Stimulated activated naive CD8-positive, alpha-beta T cell treated with anti-CD3 and anti-CD28 coated beads, Interleukin-15, amount 100 ng/mL, for 72 hours (primary cell): ENCODE measurements around the gene DRICH1.
"Not testable (repeated sequence)": the region's sequence is repeated elsewhere in the genome, so short reads cannot be mapped to it uniquely, and the experiment has no call there.

Experiments
- ATAC-seq: fragments of 150-1000 bp; cut with Tn5 transposase; 2 replicates; pipeline ENCODE4 v1.10.0; 2021; ENCODE audit warnings: mild to moderate bottlenecking, moderate library complexity
- DNase-seq, 2 donors: peaks; one replicate each; pipeline ENCODE4 v3.0.0; 2021 to 2022
- H3K27ac Mint-ChIP-seq, 2 donors: one replicate each; pipeline ENCODE4 v1.8.0; 2022; ENCODE audit warnings: mild to moderate bottlenecking in 2 of 2, mixed read lengths in 2 of 2, moderate library complexity in 2 of 2
- H3K27me3 Mint-ChIP-seq: one replicate; pipeline ENCODE4 v1.8.0; 2022; ENCODE audit warnings: mixed read lengths
- H3K4me1 Mint-ChIP-seq: one replicate; pipeline ENCODE4 v1.8.0; 2022; ENCODE audit warnings: mild to moderate bottlenecking, mixed read lengths
- H3K4me3 Mint-ChIP-seq, 2 donors: one replicate each; pipeline ENCODE4 v1.8.0; 2022; ENCODE audit warnings: mild to moderate bottlenecking in 2 of 2, mixed read lengths in 2 of 2, moderate library complexity in 1 of 2
- H3K9me3 Mint-ChIP-seq, 2 donors: one replicate each; pipeline ENCODE4 v1.8.0; 2022; ENCODE audit warnings: mixed read lengths in 2 of 2

DRICH1 gene

DNA sequence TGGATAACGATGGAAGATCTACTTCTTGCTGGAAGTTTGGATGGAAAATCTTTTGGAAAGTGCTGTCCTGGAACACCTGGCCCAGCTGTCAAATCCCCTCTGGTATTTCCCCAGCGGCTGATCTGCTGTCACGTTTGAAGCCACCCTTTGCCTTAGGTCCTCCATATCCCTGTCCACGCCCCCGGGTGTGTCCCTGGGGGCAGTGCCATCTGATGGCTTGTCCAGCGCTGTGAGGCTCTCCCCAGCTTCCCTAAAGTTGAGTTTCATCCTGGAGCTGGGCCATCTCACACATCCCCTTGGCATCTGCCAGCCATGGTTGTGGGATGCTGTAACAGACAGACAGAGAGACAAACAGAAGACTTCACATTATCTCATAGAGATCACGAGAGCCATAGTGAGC is 49.0 kb downstream of the DRICH1 start:
- no peak overlapping the region for H3K27ac Mint-ChIP-seq
- peaks cover 66% of the 10 kb centered on the region for H3K27me3 Mint-ChIP-seq
- H3K9me3 Mint-ChIP-seq, result no peaks in the 10 kb centered on the region
- ATAC-seq (no peak), DNase-seq (no peak)
- no peak overlapping the region for H3K4me3 Mint-ChIP-seq
- peaks cover 4% of the 10 kb centered on the region for H3K4me1 Mint-ChIP-seq

- H3K27me3 Mint-ChIP-seq, result peaks cover 83% of the 10 kb centered on the region
- no peak overlapping the region for H3K27ac Mint-ChIP-seq
- H3K4me1 Mint-ChIP-seq, result peaks cover 11% of the 10 kb centered on the region
- DNase-seq, result no peak
- H3K4me3 Mint-ChIP-seq, result no peak overlapping the region
- no peaks in the 10 kb centered on the region for H3K9me3 Mint-ChIP-seq
- no peak for ATAC-seq
Observed at GRCh38 chr22:23581260-23581650, 50.9 kb downstream of the DRICH1 start.

GRCh38 chr22:23580576-23581259 is 51.4 kb downstream of the DRICH1 start:
- Mint-ChIP-seq H3K4me3 (no peak overlapping the region), H3K27me3 (peaks cover 88% of the 10 kb centered on the region), H3K4me1 (peaks cover 11% of the 10 kb centered on the region), H3K27ac (no peak overlapping the region), H3K9me3 (no peaks in the 10 kb centered on the region)
- ATAC-seq (no peak), DNase-seq (no peak)

DNA sequence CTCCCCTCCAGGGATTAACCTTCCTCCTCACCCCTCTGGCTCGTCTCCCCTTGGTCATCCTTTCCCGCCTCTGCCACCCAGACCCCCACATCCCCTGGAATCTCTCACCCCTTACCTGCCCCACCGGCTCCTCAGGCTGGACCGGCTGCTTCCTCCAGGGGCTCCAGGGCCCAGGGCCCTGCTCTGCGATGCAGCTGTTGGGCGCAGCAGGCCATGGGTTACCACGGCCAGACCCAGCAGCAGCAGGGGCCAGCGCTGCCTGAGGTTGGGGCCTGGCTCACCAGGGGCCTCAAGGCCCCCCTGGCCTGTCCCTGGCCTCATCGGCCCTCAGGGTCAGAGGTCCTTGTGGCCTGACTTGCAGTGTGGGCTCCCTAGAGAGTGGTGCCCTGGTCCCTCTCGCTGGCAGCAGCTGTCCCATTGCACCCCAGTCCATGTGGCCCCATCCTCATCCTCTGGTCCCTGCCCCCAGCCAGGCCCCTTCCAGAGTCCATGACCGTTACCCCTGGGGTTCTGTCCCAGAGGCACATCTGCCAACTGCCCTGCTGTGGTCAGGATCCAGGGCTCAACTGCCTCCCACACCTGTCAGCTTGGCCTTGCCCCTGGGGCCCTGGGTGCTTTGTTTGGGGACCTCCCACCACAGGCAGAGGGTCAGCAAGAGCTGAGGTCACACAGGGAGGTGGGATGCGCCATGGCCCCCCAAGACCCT is 52.1 kb downstream of the DRICH1 start, which contains the start of gene IGLL1:
Gene IGLL1 (minus strand): TSS at position 421 of the 706 bp plus-strand sequence. CDS start 100 bp downstream, at position 321.
- no peak for DNase-seq
- no peak for ATAC-seq
- no peaks in the 10 kb centered on the region for H3K9me3 Mint-ChIP-seq
- peaks cover 95% of the 10 kb centered on the region for H3K27me3 Mint-ChIP-seq
- H3K27ac Mint-ChIP-seq, result no peak within 1 kb of the TSS
- peaks cover 11% of the 10 kb centered on the region for H3K4me1 Mint-ChIP-seq
- H3K4me3 Mint-ChIP-seq, result no peak within 1 kb of the TSS

DNA sequence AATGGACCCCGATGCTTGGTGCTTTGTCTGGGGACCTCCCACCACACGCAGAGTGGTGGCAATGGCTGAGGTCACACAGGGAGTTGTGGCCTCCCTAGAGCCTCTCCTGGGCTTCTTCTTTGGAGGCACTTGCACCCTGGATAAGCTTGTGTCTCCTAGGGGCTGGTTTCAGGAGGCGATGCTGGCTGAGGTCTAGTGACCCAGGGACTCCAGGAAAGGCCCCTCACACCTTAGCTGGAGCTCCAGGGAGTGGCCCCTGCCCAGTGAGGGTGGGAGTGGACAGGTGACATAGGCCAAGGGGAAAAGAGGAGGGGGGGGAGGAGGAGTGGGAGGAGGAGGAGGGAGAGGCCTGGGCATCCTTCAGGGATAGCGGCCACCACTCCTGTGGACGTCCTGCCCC is 52.8 kb downstream of the DRICH1 start:
- Mint-ChIP-seq H3K4me3 (no peak overlapping the region), H3K9me3 (no peaks in the 10 kb centered on the region), H3K27ac (no peak overlapping the region), H3K27me3 (peaks cover 90% of the 10 kb centered on the region), H3K4me1 (peaks cover 11% of the 10 kb centered on the region)
- DNase-seq (no peak), ATAC-seq (no peak)

GRCh38 chr22:23578306-23578705 is 53.8 kb downstream of the DRICH1 start:
- peaks cover 80% of the 10 kb centered on the region for H3K27me3 Mint-ChIP-seq
- ATAC-seq, result no peak

DNA sequence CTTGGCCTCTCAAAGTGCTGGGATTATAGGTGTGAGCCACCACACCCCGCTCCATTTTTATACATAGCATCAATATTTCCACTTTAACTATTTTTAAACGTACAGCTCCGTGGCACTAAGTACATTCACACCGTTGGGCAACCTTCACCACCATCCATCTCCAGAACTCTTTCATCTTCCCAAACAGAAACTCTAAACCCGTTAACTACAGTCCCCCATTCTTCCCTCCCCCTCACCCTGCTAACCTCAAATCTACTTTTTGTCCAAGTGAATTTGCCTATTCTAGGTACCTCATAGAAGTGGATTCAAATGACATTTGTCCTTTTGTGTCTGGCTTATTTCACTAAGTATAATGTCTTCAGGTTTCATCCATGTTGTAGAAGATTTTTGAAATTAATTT is 55.4 kb downstream of the DRICH1 start:
- H3K4me3 Mint-ChIP-seq, result no peak overlapping the region
- H3K4me1 Mint-ChIP-seq, result peaks cover 11% of the 10 kb centered on the region
- no peak for ATAC-seq
- H3K27ac Mint-ChIP-seq, result no peak overlapping the region
- H3K27me3 Mint-ChIP-seq, result peaks cover 64% of the 10 kb centered on the region
- DNase-seq, result no peak
- no peaks in the 10 kb centered on the region for H3K9me3 Mint-ChIP-seq

More at GRCh38 chr22:23578306-23578705, 53.8 kb downstream of the DRICH1 start:
- H3K4me1 Mint-ChIP-seq, result peaks cover 11% of the 10 kb centered on the region
- no peak overlapping the region for H3K4me3 Mint-ChIP-seq
- no peak for DNase-seq
- H3K9me3 Mint-ChIP-seq, result no peaks in the 10 kb centered on the region
- H3K27ac Mint-ChIP-seq, result peak overlapping the region in 1 of 2 donors; percentile 28

DNA sequence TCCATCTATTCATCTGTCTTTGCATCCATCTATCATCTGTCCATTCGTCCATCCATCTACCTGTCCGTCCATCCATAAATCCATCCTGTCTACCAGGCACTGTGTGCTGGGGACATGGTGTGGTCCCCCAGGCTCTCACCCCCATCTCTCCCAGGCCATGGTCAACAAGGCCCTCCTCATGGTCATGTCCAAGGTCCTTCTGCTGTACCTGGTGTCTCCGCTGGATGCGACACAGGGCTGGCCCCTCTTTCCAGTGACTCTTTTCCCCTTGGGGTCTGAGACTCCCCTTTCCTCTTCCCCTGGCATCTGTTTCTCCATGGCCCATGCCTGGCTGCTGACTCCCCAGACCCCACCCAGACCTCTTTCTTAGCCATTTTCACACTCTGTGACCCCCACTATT is 56.5 kb downstream of the DRICH1 start:
- no peaks in the 10 kb centered on the region for H3K9me3 Mint-ChIP-seq
- DNase-seq, result no peak
- peaks cover 53% of the 10 kb centered on the region for H3K27me3 Mint-ChIP-seq
- peaks cover 7% of the 10 kb centered on the region for H3K4me1 Mint-ChIP-seq
- ATAC-seq, result no peak
- H3K27ac Mint-ChIP-seq, result peak overlapping the region in 1 of 2 donors; percentile 54
- no peak overlapping the region for H3K4me3 Mint-ChIP-seq

GRCh38 chr22:23574877-23575276 is 57.2 kb downstream of the DRICH1 start:
- H3K4me3 Mint-ChIP-seq, result no peak overlapping the region
- H3K27me3 Mint-ChIP-seq, result peaks cover 46% of the 10 kb centered on the region
- no peaks in the 10 kb centered on the region for H3K9me3 Mint-ChIP-seq
- no peak overlapping the region for H3K27ac Mint-ChIP-seq
- ATAC-seq, result peak; percentile 43
- DNase-seq, result no peak
- peaks cover 7% of the 10 kb centered on the region for H3K4me1 Mint-ChIP-seq

DNA sequence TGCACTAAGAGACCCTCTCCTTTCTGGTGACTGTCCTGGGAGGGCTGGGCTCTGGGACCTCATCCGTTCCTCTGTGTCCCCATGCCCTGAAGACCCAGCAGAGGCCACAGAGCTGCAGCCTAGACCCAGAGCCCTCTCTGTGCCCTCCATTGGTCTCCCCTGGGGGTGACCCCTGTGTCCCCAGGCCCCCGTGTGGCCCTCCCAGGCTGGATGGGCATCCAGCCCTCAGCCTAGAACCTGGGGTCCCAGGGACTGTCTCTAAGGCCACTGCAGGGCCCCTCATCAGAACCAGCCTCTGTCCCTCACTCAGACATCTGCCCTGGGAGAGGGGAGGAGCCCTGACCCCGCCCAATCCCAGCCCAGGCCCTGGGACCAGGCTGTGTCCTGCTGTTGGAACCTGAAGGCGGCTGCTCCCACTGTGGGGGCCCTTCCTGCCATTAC is 57.7 kb downstream of the DRICH1 start:
- DNase-seq, result no peak
- Mint-ChIP-seq H3K4me1 (peaks cover 7% of the 10 kb centered on the region), H3K27ac (no peak overlapping the region), H3K27me3 (peaks cover 41% of the 10 kb centered on the region), H3K9me3 (no peaks in the 10 kb centered on the region), H3K4me3 (no peak overlapping the region)
- ATAC-seq, result peak; percentile 55

DNA sequence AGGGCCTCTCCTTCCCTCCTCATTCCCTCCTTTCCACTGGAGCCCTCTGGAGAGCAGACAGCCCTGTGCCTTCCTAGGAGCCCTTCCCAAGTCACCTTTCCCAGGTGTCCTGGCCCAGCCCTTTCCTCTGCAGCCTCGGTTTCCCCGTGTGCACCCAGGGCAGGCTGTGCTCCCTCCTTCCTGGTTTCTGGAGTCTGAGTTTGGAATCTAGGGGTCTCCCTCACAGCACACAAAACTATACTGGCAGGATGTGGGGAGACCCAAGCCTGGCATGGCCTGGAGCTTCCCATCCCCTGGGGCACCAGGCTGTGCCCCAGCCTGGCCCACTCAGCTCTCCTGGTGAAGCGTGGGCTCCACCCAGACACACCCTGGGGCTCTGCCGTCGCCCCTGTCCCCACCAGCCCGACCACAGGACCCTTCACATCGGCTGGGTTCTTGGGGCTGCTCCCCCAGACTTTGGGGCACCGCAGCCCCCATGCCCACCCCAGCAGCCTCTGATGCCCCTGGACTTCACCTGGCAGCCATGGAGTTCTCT is 58.4 kb downstream of the DRICH1 start:
- DNase-seq, ATAC-seq, H3K4me1 Mint-ChIP-seq, H3K9me3 Mint-ChIP-seq, H3K27ac Mint-ChIP-seq, H3K4me3 Mint-ChIP-seq: not testable (repeated sequence)
- peaks cover 34% of the 10 kb centered on the region for H3K27me3 Mint-ChIP-seq

GRCh38 chr22:23573106-23573505 is 59.0 kb downstream of the DRICH1 start:
- DNase-seq, H3K4me1 Mint-ChIP-seq, H3K9me3 Mint-ChIP-seq, H3K27ac Mint-ChIP-seq, ATAC-seq, H3K4me3 Mint-ChIP-seq: not testable (repeated sequence)
- peaks cover 28% of the 10 kb centered on the region for H3K27me3 Mint-ChIP-seq

DNA sequence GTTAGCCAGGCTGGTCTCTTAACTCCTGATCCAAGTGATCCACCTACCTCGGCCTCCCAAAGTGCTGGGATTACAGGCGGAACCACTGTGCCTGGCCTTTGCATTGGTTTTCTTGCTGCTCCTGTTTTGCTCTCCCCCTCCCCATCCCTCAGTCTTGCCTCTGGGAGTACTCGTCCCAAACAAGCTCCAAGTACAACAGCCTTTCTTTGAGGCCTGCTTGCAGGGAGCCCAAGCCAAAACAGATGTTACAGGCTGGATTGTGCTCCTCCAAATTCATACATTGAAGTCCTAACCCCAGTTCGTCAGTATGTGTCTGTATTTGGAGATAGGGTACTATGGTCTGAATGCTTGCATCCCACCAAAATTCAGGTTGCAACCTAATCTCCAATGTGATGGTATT is 60.6 kb downstream of the DRICH1 start:
- ATAC-seq, result no peak
- H3K4me1 Mint-ChIP-seq, result peaks cover 2% of the 10 kb centered on the region
- no peak for DNase-seq
- H3K4me3 Mint-ChIP-seq, result no peak overlapping the region
- peaks cover 30% of the 10 kb centered on the region for H3K27me3 Mint-ChIP-seq
- no peaks in the 10 kb centered on the region for H3K9me3 Mint-ChIP-seq
- H3K27ac Mint-ChIP-seq, result no peak overlapping the region

DNA sequence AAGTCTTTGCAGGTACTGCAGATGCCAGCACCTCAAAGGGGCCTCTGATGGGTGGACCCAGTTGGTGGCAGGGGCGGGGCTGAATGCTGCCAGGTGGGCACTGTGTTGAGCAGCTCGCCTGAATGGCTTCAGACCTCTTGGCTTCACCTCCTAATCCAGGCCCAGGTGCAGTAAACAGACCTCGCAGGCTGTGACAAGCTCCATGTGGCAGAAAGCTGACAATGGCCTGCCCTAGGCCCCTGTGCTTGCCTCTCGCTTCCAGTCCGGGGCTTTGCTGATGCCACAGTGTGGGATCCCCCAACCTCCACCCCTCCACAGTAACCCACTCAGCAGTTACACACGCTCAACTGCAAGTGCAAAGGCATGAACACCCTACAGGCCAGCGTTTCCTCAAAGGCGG is 61.4 kb downstream of the DRICH1 start:
- H3K4me3 Mint-ChIP-seq, result no peak overlapping the region
- ATAC-seq (no peak), DNase-seq (no peak)
- H3K27me3 Mint-ChIP-seq, result peaks cover 30% of the 10 kb centered on the region
- H3K27ac Mint-ChIP-seq, result peak overlapping the region; percentile 9 to 27
- peaks cover 5% of the 10 kb centered on the region for H3K4me1 Mint-ChIP-seq
- no peaks in the 10 kb centered on the region for H3K9me3 Mint-ChIP-seq

DNA sequence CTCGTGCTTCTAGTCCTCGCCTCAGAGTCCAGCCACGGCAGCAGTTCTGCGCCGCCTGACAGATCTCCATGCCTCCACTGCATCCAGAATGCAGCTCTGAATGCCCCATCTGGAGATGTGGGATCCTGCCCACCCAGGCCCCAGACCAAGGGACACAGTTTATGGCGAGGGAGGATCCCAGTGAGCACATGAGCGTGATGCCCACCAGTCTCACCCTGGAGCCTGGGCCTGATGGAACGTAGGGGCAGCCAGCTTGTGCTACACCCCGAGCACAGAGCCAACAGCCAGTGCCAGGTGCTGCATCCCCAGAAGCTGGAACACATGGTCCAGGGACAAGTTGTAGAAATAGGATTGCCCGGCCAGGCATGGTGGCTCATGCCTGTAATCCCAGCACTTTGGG is 62.4 kb downstream of the DRICH1 start:
- Mint-ChIP-seq H3K4me3 (no peak overlapping the region), H3K9me3 (no peaks in the 10 kb centered on the region), H3K4me1 (peaks cover 10% of the 10 kb centered on the region), H3K27ac (peak overlapping the region in 1 of 2 donors; percentile 81), H3K27me3 (peaks cover 33% of the 10 kb centered on the region)
- ATAC-seq, result no peak
- no peak for DNase-seq

DNA sequence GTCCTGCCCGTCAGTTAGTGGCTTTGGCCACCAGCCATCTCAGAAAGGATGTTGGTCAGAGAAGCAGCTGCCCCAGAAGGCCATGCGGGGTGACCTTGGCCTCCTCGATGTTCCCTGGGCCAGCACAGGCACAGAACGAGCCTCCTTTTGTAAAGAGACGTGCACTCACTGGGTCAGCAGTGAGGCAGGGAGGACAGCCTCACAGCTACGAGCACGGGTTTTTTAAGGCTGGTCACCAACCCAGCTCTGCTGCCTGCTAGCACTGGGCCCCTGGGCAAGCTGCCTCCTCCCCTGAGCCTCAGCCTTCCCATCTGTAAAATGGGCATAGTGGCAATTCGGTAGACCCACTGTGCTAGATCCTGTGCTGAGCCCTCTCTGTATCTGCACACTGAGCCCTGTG is 62.8 kb downstream of the DRICH1 start:
- Mint-ChIP-seq H3K4me3 (no peak overlapping the region), H3K27ac (no peak overlapping the region), H3K4me1 (peaks cover 10% of the 10 kb centered on the region), H3K27me3 (peaks cover 37% of the 10 kb centered on the region), H3K9me3 (no peaks in the 10 kb centered on the region)
- DNase-seq (no peak), ATAC-seq (no peak)
